GM20000 (cell line): ENCODE data around the gene KIF1C.

Source experiments
- DNase-seq: peaks from one replicate; pipeline ENCODE4 v3.0.0; 2012; ENCODE audit warnings: low spot score
- TF ChIP-seq, protein P1 (sequence below): IDR thresholded peaks from 2 replicates; pipeline ENCODE4 v1.5.1; 2012; ENCODE audit warnings: mild to moderate bottlenecking, control low read depth; ENCODE audit errors: extremely low read depth, missing control alignments

Gene KIF1C

DNA sequence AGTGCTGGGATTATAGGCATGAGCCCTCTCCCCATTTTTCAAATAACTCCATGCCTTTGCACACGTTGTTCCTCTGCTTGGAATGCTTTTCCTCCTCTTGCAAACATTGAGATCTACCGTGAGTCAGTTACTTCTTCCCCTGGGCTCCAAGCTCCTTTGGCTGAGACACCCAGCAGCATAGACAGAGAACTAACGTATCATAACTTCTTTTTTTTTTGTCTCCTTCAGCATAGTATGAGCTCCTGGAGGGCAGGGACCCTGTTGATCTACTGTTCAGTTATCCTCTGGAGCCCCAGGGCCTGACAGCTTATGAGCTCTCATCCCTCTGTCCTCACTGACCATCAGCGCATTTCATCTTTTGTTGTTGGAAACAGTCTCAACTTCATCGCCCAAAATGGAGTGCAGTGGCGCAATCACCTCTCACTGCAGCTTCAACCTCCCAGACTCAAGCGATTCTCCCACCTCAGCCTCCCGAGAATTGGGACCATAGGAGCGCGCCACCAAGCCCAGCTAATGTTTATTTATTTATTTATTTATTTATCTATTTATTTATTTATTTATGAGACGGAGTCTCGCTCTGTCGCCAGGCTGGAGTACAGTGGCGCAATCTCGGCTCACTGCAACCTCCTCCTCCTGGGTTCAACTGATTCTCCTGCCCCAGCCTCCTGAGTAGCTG is 32.3 kb upstream of the KIF1C start:
- DNase-seq = no peak
- TF ChIP-seq, protein P1, sequence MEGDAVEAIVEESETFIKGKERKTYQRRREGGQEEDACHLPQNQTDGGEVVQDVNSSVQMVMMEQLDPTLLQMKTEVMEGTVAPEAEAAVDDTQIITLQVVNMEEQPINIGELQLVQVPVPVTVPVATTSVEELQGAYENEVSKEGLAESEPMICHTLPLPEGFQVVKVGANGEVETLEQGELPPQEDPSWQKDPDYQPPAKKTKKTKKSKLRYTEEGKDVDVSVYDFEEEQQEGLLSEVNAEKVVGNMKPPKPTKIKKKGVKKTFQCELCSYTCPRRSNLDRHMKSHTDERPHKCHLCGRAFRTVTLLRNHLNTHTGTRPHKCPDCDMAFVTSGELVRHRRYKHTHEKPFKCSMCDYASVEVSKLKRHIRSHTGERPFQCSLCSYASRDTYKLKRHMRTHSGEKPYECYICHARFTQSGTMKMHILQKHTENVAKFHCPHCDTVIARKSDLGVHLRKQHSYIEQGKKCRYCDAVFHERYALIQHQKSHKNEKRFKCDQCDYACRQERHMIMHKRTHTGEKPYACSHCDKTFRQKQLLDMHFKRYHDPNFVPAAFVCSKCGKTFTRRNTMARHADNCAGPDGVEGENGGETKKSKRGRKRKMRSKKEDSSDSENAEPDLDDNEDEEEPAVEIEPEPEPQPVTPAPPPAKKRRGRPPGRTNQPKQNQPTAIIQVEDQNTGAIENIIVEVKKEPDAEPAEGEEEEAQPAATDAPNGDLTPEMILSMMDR = no peak

DNA sequence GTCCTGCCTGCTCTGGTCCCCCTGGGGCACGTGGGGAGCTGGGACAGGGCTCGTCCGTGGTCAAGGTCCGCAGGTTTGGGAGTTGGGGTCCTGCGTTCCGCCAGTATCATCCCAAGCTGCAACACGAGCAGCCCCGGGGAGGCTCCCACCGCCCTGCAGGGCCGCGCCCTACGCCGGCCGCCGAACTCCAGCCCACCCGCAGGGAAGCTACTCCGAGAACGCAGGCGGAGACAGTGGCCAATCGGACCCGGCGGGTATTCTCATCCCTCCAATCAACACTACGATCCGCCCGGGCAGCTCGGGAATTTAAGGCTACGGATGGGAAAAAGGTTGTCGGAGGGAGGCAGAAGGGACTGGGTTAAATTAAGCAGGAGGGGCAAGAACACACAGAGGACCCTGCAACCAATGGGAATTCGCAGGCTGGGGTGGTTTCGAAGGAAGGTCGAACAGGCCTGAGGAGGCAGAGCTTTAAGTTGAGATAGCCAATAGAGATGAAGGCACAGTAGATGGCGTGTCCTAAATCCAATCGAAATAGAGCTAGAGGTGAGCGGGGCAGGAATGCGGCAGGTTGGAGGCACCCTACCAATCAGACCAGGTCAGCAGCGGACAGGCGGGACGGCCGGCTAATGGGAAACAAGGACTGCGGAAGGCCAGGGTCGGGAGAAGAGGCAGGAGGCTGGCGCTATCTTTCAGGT is 30.8 kb upstream of the KIF1C start:
- TF ChIP-seq, protein P1 = no peak
- DNase-seq = peak; percentile 97

DNA sequence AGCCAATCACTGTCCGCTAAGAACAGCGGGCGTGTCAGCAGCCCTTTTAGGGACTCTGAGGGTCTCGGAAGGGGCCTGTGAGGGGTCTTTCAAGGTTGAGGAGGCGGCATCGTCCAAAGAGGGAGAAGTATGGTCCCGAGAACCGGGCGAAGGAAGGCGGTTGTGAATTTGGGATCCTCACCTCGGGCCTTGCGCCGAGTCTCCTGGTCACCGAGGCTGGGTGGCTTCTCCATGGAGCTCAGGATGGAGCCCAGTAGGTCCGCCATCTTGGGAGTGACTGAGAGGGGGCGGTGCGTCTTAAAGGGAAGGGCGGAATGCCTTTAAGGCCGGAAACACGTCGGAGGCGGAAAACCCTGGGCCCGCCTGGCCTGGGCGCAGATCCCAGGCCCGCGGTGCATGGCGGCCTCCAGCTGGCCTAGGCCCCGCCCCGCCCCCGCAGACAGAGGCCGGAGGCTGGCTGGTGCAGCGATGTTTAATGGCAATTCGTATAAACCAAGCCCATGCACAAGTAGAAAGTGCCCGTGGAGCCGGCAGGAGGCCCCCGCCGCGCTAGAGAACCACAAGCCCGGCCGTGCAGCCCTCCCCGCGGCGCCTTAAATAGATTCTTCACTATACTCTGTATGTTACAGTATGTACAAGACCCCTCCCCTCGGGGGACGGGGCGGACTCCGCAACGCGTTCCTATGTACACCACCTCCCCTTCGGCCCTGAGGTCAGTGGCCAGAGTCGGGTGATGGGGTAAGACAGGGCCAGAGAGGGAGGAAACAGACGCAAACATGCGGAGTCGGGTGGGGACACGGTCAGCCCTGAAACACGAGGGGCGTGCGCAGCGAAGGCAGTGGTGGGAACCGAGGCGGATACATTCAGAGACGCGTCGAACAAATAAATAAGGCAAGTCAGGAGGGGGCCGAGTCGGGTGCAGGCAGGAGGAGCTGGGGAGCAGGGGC is 29.9 kb upstream of the KIF1C start, which contains the start of gene SPAG7:
Gene SPAG7 (minus strand): TSS at position 279 of the 947 bp plus-strand sequence. CDS start 13 bp downstream, at position 266.
- TF ChIP-seq, protein P1 = no peak
- DNase-seq = peak; percentile 95

DNA sequence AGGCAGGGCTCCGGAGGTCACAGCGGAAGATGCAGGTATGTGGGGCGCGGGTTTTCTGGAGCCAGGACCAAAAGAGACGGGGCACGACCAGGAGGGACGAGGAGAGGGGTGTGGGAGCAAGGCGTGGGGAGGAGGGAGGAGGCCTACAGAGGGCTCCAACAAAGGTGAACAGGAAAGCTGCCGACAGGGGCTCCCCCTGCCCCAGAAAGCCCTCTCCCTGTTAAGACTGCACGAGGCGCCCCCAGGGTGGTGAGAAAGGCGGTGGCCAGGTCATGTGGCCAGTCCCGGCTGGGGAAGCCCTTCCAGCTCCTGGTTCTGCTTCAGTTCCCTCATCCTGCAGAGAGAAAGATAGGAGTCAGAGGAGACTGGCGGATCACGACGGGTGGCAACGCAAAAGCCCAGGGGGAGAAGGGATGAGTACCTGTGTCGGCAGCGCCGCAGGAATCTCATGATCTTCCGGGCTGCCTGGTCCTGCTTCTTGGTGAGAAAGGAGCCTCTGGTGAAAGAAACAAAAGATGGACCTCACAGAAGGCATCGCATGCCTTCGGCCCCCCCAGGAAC is 29.2 kb upstream of the KIF1C start:
- DNase-seq = no peak
- TF ChIP-seq, protein P1 = no peak

DNA sequence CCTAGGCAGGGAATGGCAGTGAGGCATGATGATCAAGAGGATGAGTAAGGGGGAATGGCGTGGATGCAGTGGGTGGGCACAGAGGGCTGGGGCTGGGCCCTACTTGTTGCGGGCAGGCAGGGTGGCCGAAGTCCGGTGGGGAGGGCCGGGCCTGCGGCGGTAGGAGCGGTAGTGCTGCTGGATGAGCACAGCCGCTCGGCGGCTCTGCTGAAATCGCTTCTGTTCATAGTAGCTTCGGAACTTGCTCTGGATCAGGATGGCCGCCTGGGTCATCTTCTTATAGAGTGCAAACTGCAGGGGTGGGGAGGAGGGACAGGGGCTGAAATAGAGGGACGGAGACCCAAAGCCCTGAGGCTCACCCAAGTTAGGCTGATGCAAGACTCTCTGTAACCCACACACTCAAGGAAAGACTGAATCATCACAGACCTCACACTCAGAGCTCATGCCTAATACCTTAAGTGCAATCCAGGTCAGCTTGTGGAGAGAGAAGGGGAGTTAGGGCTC is 28.7 kb upstream of the KIF1C start:
- TF ChIP-seq, protein P1 = no peak
- no peak for DNase-seq

DNA sequence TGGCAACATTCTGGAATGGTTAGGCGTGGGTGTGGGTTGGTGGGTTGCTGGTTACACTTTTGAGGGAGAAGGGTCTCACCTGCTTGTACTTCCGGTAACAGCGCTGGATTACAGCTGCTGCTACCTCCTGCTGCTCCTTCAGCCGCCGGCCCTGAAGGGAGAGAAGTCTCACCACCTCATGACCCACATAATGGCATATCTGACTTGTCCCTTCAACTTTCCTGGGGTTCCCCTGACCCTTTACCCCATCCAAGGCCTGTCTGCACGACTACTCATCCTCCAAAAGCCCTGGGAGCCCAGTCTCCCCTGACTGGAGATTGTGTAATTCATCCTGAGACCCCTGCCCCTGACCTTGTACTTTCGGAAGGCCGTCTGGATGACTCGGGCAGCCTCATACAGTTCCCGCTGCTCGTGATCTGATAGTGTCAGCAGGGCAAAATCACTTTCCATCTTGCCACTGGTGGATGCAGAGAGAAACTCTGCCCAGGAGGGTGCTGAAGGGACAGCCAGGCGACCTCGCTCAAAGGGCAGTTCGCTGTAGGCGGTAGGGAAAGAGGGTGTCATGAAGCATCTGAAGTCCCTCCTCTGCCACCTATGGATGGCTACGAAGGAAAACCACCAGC is 28.1 kb upstream of the KIF1C start:
- DNase-seq = no peak
- TF ChIP-seq, protein P1 = no peak
